H1 (cell line): ENCODE measurements around the gene BCAR1. TPM values are rescaled to one million over a fixed set of nuclear protein-coding genes. Genes with fewer than 3 reads are reported as not detected.

Experiments used
- ASH2L ChIP-seq: fragments of 200-600, 300-600 bp; sonication (generic); IDR thresholded peaks from one replicate; pipeline ENCODE4 v1.7.1; 2017; ENCODE audit warnings: low read length
- BACH1 ChIP-seq: IDR thresholded peaks from 2 replicates; pipeline ENCODE4 v1.6.1; 2012; ENCODE audit warnings: low read length, improper control_type of control experiment
- BRCA1 ChIP-seq: IDR thresholded peaks from 2 replicates; pipeline ENCODE4 v1.6.1; 2012; ENCODE audit warnings: low read depth, low read length, improper control_type of control experiment
- CBX8 ChIP-seq: fragments of 300-800, 300-1000 bp; sonication (generic); IDR thresholded peaks from 2 replicates; pipeline ENCODE4 v1.7.1; 2016; ENCODE audit warnings: low read depth, low read length, borderline replicate concordance
- CEBPB ChIP-seq: IDR thresholded peaks from 2 replicates; pipeline ENCODE4 v1.6.1; 2012; ENCODE audit warnings: low read depth, low read length
- CTCF ChIP-seq, 3 experiments: IDR thresholded peaks; 1 replicate in 2 of 3; 2 replicates in 1 of 3; pipeline versions ENCODE4 v1.5.1 to v1.6.1; 2011; ENCODE audit warnings: low read length in 3 of 3, mild to moderate bottlenecking in 3 of 3, inconsistent platforms in 2 of 3, low read depth in 1 of 3, moderate library complexity in 1 of 3; ENCODE audit not compliant: insufficient read depth in 1 of 3; ENCODE audit errors: control extremely low read depth in 1 of 3
- GTF2F1 ChIP-seq: IDR thresholded peaks from 2 replicates; pipeline ENCODE4 v1.6.1; 2012; ENCODE audit warnings: low read depth, low read length, improper control_type of control experiment, borderline replicate concordance
- JUND ChIP-seq: IDR thresholded peaks from 2 replicates; pipeline ENCODE4 v1.6.1; 2011; ENCODE audit warnings: mild to moderate bottlenecking, improper control_type of control experiment, low read length
- KDM1A ChIP-seq: fragments of 200-600, 300-600 bp; sonication (generic); IDR thresholded peaks from 2 replicates; pipeline ENCODE4 v1.7.1; 2016; ENCODE audit warnings: mild to moderate bottlenecking, low read length, borderline replicate concordance
- KDM5A ChIP-seq: fragments of 200-600 bp; IDR thresholded peaks from 2 replicates; pipeline ENCODE4 v1.7.1; 2012; ENCODE audit warnings: mild to moderate bottlenecking, low read length, inconsistent platforms, mixed read lengths
- MAFK ChIP-seq: IDR thresholded peaks from 2 replicates; pipeline ENCODE4 v1.6.1; 2012; ENCODE audit warnings: low read depth, mild to moderate bottlenecking, improper control_type of control experiment, low read length
- RAD21 ChIP-seq, 2 experiments: IDR thresholded peaks in 1 of 2; conservative IDR thresholded peaks in 1 of 2; 2 replicates each; pipeline ENCODE4 v1.6.1; 2011; ENCODE audit warnings: low read depth in 2 of 2, low read length in 2 of 2, improper control_type of control experiment in 1 of 2, inconsistent platforms in 1 of 2, mild to moderate bottlenecking in 1 of 2, moderate library complexity in 1 of 2
- RNF2 ChIP-seq: fragments of 200-900, 300-1000 bp; sonication (generic); IDR thresholded peaks from 2 replicates; pipeline ENCODE4 v1.7.1; 2016; ENCODE audit warnings: borderline replicate concordance, low read depth, mild to moderate bottlenecking, antibody characterized with exemption, low read length; ENCODE audit not compliant: poor library complexity, severe bottlenecking; ENCODE audit errors: missing control alignments
- SIX5 ChIP-seq: IDR thresholded peaks from 2 replicates; pipeline ENCODE4 v1.6.1; 2011; ENCODE audit warnings: mild to moderate bottlenecking, low read depth, low read length
- SRF ChIP-seq: IDR thresholded peaks from 2 replicates; pipeline ENCODE4 v1.6.1; 2011; ENCODE audit warnings: mild to moderate bottlenecking, low read depth, low read length, moderate library complexity
- SUZ12 ChIP-seq: fragments of 200-600 bp; sonication (generic); IDR thresholded peaks from 2 replicates; pipeline ENCODE4 v1.6.1; 2012; ENCODE audit warnings: mild to moderate bottlenecking, inconsistent platforms, low read length, moderate library complexity, mixed read lengths
- TAF1 ChIP-seq: IDR thresholded peaks from 2 replicates; pipeline ENCODE4 v1.6.1; 2011; ENCODE audit warnings: mild to moderate bottlenecking, low read depth, low read length
- TBP ChIP-seq: IDR thresholded peaks from 2 replicates; pipeline ENCODE4 v1.6.1; 2011; ENCODE audit warnings: low read depth, low read length, improper control_type of control experiment
- TCF12 ChIP-seq: IDR thresholded peaks from 2 replicates; pipeline ENCODE4 v1.6.1; 2011; ENCODE audit warnings: low read depth, mild to moderate bottlenecking, low read length
- YY1 ChIP-seq: IDR thresholded peaks from 2 replicates; pipeline ENCODE4 v1.6.1; 2011; ENCODE audit warnings: low read depth, mild to moderate bottlenecking, low read length
- polyA plus RNA-seq, 7 experiments: library from polyadenylated mRNA; depleted of rRNA in 3 of 7; stranded (reverse) in 5 of 7; unstranded in 2 of 7; fragments of >200 nt in 5 of 7; fragments of 200-250 nt in 2 of 7; gene quantifications; 1 replicate in 5 of 7; 2 replicates in 1 of 7; 4 replicates in 1 of 7; pipeline versions ENCODE4 v1.2.1 to v1.2.3, GENCODE V29; 2011 to 2013; ENCODE audit warnings: missing spikeins in 2 of 7, mixed read lengths in 2 of 7
- total RNA-seq: library from RNA; stranded (reverse); fragmentation: NEBNext Ultra II Directional; extraction: Animal tissue kit (Norgen Biotek cat#: 25700); gene quantifications from 2 replicates; pipeline ENCODE4 v1.2.1, GENCODE V29; 2021
- TF ChIP-seq, protein P1 (sequence below): IDR thresholded peaks from 2 replicates; pipeline ENCODE4 v1.6.1; 2012; ENCODE audit warnings: inconsistent platforms

The BCAR1 gene
- total and polyA plus RNA-seq, 2 of the 8 experiments (the other 6 are each of a cell fraction or from before 2014, with no cell fraction given): 59.8 to 105 TPM

- no peak for TF ChIP-seq MAFK
- peak; percentile 43; the same call in 1 of the 2 replicates for TF ChIP-seq TAF1
- no peak for TF ChIP-seq CBX8
- no peak for TF ChIP-seq GTF2F1
- no peak for TF ChIP-seq ASH2L
- peak; percentile 93 for TF ChIP-seq SRF
- TF ChIP-seq RAD21 (IDR thresholded peaks at IDR 0.05 in 1 of 2, conservative IDR thresholded peaks at IDR 0.05 in 1 of 2; ENCODE audit: low read depth in 2 of 2, low read length in 2 of 2): 0 out of 4 replicates have a peak, but pooled peaks of 1 of the 2 experiments have one; percentile 1
- TF ChIP-seq CTCF (IDR thresholded peaks at IDR 0.05; ENCODE audit: control extremely low read depth in 1 of 3, insufficient read depth in 1 of 3, low read depth in 1 of 3, low read length in 3 of 3): 0 out of 4 replicates have a peak, but pooled peaks of 1 of the 3 experiments have one; percentile 5
- TF ChIP-seq JUND: peak; percentile 96
- no peak for TF ChIP-seq SUZ12
- no peak for TF ChIP-seq KDM1A
- TF ChIP-seq, protein P1, sequence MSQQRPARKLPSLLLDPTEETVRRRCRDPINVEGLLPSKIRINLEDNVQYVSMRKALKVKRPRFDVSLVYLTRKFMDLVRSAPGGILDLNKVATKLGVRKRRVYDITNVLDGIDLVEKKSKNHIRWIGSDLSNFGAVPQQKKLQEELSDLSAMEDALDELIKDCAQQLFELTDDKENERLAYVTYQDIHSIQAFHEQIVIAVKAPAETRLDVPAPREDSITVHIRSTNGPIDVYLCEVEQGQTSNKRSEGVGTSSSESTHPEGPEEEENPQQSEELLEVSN: no peak
- no peak for TF ChIP-seq BACH1
- no peak for TF ChIP-seq CEBPB
- TF ChIP-seq YY1: no peak
- no peak for TF ChIP-seq RNF2
- no peak for TF ChIP-seq SIX5
- TF ChIP-seq TCF12: no peak
- TF ChIP-seq BRCA1: no peak
- TF ChIP-seq KDM5A: no peak
- 0 out of 2 replicates have a peak, but pooled peaks have one; percentile 19 for TF ChIP-seq TBP
These were observed 6.3 kb downstream of the BCAR1 start (continued) for GRCh38 chr16:75244844-75245758.
